SK-N-SH (cell line): ENCODE data around the gene SARS2.

Source experiments
- CTCF ChIP-seq: fragments of 200-600 bp; sonication (generic); IDR thresholded peaks from 2 replicates; pipeline ENCODE4 v1.6.1; 2017; ENCODE audit warnings: antibody characterized with exemption, mild to moderate bottlenecking, moderate library complexity
- EZH2phosphoT487 ChIP-seq: fragments of 200-600 bp; sonication (generic); IDR thresholded peaks from 2 replicates; pipeline ENCODE4 v1.6.1; 2017; ENCODE audit warnings: low read depth, mixed run types, mild to moderate bottlenecking, antibody characterized with exemption, moderate library complexity, borderline replicate concordance
- FOXJ3 ChIP-seq: sonication (generic); formaldehyde crosslinking; IDR thresholded peaks from 2 replicates; pipeline ENCODE4 v1.5.1; 2020; ENCODE audit warnings: mild to moderate bottlenecking, missing genetic modification reagents
- GABPA ChIP-seq: IDR thresholded peaks from 2 replicates; pipeline ENCODE4 v1.4.0; 2012; ENCODE audit warnings: low read depth, mild to moderate bottlenecking
- MXI1 ChIP-seq: IDR thresholded peaks from 2 replicates; pipeline ENCODE4 v1.6.1; 2012; ENCODE audit warnings: mild to moderate bottlenecking, low read depth, low read length, improper control_type of control experiment
- NRF1 ChIP-seq: IDR thresholded peaks from 2 replicates; pipeline ENCODE4 v1.6.1; 2012; ENCODE audit warnings: low read depth, mild to moderate bottlenecking, low read length
- POLR2AphosphoS5 ChIP-seq: IDR thresholded peaks from 2 replicates; pipeline ENCODE4 v1.6.1; 2012; ENCODE audit warnings: low read depth, low read length
- REST ChIP-seq: IDR thresholded peaks from 2 replicates; pipeline ENCODE4 v1.6.1; 2012; ENCODE audit warnings: mild to moderate bottlenecking, low read depth, low read length, moderate library complexity
- RFX5 ChIP-seq: IDR thresholded peaks from 2 replicates; pipeline ENCODE4 v1.6.1; 2012; ENCODE audit warnings: mild to moderate bottlenecking, improper control_type of control experiment, low read length
- RXRA ChIP-seq: IDR thresholded peaks from 2 replicates; pipeline ENCODE4 v1.4.0; 2012; ENCODE audit warnings: low read depth, mild to moderate bottlenecking, borderline replicate concordance
- USF2 ChIP-seq: fragments of 150-350 bp; IDR thresholded peaks from 2 replicates; pipeline ENCODE4 v1.6.1; 2017; ENCODE audit warnings: antibody characterized with exemption, low read length, low read depth, borderline replicate concordance

- TF ChIP-seq RXRA (no peak), MXI1 (peak; percentile 63), NRF1 (peak; percentile 38; the same call in 1 of the 2 replicates), RFX5 (peak; percentile 54; the same call in 1 of the 2 replicates), GABPA (peak; percentile 80), CTCF (no peak), USF2 (no peak), EZH2phosphoT487 (no peak), REST (no peak), POLR2AphosphoS5 (no peak), FOXJ3 (peak; percentile 17; the same call in 1 of the 2 replicates)
These were observed 30.9 kb downstream of the SARS2 start, which contains the start of the genes NFKBIB and SIRT2 for GRCh38 chr19:38899447-38900201.
